ENCODE data around the gene BCAS1.

DNA sequence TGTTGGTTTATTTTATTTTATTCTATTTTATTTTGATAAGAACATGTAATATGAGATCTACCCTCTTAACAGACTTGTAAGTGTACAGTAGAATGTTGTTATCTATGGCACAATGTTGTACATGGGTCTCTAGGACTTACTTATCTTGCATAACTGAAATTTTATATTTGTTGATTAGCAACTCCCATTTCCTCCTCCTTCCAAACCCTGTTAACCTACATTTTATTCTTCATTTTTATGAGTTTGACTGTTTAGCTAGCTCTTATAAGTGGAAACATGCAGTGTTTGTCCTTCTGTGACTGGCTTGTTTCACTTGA lies 37.9 kb upstream of the BCAS1 start:
- TF ChIP-seq, protein P1, sequence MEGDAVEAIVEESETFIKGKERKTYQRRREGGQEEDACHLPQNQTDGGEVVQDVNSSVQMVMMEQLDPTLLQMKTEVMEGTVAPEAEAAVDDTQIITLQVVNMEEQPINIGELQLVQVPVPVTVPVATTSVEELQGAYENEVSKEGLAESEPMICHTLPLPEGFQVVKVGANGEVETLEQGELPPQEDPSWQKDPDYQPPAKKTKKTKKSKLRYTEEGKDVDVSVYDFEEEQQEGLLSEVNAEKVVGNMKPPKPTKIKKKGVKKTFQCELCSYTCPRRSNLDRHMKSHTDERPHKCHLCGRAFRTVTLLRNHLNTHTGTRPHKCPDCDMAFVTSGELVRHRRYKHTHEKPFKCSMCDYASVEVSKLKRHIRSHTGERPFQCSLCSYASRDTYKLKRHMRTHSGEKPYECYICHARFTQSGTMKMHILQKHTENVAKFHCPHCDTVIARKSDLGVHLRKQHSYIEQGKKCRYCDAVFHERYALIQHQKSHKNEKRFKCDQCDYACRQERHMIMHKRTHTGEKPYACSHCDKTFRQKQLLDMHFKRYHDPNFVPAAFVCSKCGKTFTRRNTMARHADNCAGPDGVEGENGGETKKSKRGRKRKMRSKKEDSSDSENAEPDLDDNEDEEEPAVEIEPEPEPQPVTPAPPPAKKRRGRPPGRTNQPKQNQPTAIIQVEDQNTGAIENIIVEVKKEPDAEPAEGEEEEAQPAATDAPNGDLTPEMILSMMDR (IDR thresholded peaks at IDR 0.05): no peak
- TF ChIP-seq EZH2 (IDR thresholded peaks at IDR 0.05; ENCODE audit: borderline replicate concordance, insufficient read depth, low read depth, low read length, poor library complexity, severe bottlenecking): no peak

Data from B cell (primary cell).